Bronchial epithelial cell (primary cell): ENCODE measurements around the gene SYPL1. TPM values are rescaled to one million over a fixed set of nuclear protein-coding genes. Genes with fewer than 3 reads are reported as not detected.

ENCODE experiments used
- DNase-seq: peaks from one replicate; pipeline ENCODE4 v3.0.0-alpha.2; 2010; ENCODE audit warnings: low read depth
- FAIRE-seq: peaks from 2 replicates; lab custom pipeline; 2011; peaks lifted over from hg19 to GRCh38; lab: Jason Lieb, UNC
- H3K27me3 ChIP-seq: 2 replicates; pipeline ENCODE4 v1.5.1; 2011; ENCODE audit warnings: low read length; ENCODE audit not compliant: control insufficient read depth, insufficient read depth
- H3K36me3 ChIP-seq: 2 replicates; pipeline ENCODE4 v1.5.1; 2011; ENCODE audit warnings: low read length; ENCODE audit not compliant: control insufficient read depth, insufficient read depth
- H3K4me3 ChIP-seq: 2 replicates; pipeline ENCODE4 v1.5.1; 2011; ENCODE audit warnings: mild to moderate bottlenecking, low read depth, low read length, control low read depth
- total RNA-seq: library from RNA; depleted of rRNA; stranded (reverse); fragments of >200 nt; gene quantifications from 2 replicates; pipeline ENCODE4 v1.2.1, GENCODE V29; 2014
- TF ChIP-seq, protein P1 (sequence below): IDR thresholded peaks from 2 replicates; pipeline ENCODE4 v1.5.1; 2011; ENCODE audit warnings: mild to moderate bottlenecking, moderate library complexity, low read length, control low read depth, inconsistent platforms; ENCODE audit not compliant: insufficient read depth, severe bottlenecking

Gene SYPL1
- total RNA-seq, 1 donor from 2014 or later = 74.8 TPM

DNA sequence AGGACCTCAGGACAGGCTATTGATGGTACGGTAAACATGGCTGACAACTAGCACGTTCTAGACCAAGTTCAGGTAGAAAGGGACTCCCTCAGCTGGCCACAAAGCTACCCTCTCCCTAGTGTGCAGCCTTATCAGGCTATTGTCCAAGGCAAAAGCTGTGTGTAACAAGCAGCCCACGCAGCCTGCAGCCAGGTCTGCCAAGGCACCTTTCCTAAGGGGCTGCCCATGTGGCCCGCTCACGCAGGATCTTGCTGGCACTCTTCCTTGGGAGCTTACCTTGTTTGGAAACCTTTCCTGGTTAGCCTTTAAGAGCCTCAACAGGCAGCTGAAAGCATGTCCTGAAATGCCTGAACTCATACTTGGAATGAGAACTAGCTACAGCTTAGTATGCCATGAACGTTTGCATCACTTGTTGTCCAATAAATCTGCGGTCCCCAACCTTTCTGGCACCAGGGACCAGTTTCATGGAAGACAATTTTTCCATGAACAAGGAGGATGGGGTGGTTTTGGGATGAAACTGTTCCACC, 51.7 kb downstream of the SYPL1 start:
- TF ChIP-seq, protein P1, sequence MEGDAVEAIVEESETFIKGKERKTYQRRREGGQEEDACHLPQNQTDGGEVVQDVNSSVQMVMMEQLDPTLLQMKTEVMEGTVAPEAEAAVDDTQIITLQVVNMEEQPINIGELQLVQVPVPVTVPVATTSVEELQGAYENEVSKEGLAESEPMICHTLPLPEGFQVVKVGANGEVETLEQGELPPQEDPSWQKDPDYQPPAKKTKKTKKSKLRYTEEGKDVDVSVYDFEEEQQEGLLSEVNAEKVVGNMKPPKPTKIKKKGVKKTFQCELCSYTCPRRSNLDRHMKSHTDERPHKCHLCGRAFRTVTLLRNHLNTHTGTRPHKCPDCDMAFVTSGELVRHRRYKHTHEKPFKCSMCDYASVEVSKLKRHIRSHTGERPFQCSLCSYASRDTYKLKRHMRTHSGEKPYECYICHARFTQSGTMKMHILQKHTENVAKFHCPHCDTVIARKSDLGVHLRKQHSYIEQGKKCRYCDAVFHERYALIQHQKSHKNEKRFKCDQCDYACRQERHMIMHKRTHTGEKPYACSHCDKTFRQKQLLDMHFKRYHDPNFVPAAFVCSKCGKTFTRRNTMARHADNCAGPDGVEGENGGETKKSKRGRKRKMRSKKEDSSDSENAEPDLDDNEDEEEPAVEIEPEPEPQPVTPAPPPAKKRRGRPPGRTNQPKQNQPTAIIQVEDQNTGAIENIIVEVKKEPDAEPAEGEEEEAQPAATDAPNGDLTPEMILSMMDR = no peak
- H3K4me3 ChIP-seq = no peak overlapping the region
- H3K27me3 ChIP-seq = no peaks in the 10 kb centered on the region
- H3K36me3 ChIP-seq = no peaks in the 10 kb centered on the region
- DNase-seq = peak; percentile 77
- no peak for FAIRE-seq

- peak; percentile 41 for DNase-seq
- FAIRE-seq = no peak
- TF ChIP-seq, protein P1 = no peak
- Histone ChIP-seq H3K36me3 (no peaks in the 10 kb centered on the region), H3K4me3 (no peak overlapping the region), H3K27me3 (no peaks in the 10 kb centered on the region)
Observed at GRCh38 chr7:106059556-106059955, 52.6 kb downstream of the SYPL1 start.

GRCh38 chr7:106058928-106059324, 53.2 kb downstream of the SYPL1 start:
- TF ChIP-seq, protein P1 = no peak
- DNase-seq (no peak), FAIRE-seq (no peak)
- no peak overlapping the region for H3K4me3 ChIP-seq
- no peaks in the 10 kb centered on the region for H3K36me3 ChIP-seq
- no peaks in the 10 kb centered on the region for H3K27me3 ChIP-seq

- no peak overlapping the region for H3K4me3 ChIP-seq
- no peaks in the 10 kb centered on the region for H3K27me3 ChIP-seq
- TF ChIP-seq, protein P1 = no peak
- FAIRE-seq (peak; percentile 36), DNase-seq (peak; percentile 92)
- no peaks in the 10 kb centered on the region for H3K36me3 ChIP-seq
Observed at GRCh38 chr7:106057962-106058927, 53.9 kb downstream of the SYPL1 start.

DNA sequence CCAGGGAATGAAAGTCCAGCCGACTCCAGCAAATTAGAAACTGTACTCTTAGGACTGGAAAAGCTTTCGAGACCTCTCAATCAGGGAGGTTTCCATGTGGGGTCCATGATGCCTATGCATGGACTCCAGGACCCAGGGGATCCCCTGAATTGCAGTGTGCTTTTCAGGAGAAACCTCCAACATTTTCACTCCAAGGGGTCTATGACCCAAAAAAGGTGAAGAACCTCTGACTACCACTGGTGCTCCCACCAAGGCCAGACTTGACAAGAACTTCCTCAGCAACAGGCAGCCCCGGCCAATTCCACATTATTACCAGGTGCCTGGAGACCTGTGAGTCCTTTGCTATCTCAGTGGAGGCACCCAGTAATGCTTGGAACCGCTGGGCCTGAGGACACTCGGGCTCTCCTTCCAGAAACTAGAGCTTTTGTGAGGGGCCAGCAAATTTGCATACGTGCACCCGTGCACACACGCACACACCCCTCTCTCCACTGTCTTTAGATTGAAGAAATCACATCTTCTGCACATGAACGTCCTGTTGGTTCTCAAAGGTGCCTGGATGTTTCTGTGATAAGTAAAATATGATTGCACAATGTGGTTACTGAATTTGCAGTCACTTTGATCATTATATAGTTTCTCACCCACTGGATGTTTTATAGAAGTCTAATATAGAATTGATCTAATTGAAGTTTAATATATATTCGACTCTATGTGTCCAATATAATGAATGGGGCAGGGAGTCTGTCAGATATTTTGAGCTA, 54.7 kb downstream of the SYPL1 start:
- FAIRE-seq (no peak), DNase-seq (no peak)
- no peaks in the 10 kb centered on the region for H3K27me3 ChIP-seq
- no peak overlapping the region for H3K4me3 ChIP-seq
- TF ChIP-seq, protein P1 = no peak
- no peaks in the 10 kb centered on the region for H3K36me3 ChIP-seq
